Liver (tissue), 9 donors: ENCODE results near the gene DPPA5. TPM values are rescaled to one million over a fixed set of nuclear protein-coding genes. Genes with fewer than 3 reads are reported as not detected.

Experiments
- DNase-seq: peaks from one replicate; pipeline ENCODE4 v3.0.0-alpha.2; 2017; ENCODE audit warnings: low spot score
- H3K27ac ChIP-seq, 2 donors: one replicate each; pipeline ENCODE4 v1.7.0; 2013; ENCODE audit warnings: inconsistent platforms in 2 of 2, low read length in 2 of 2, control low read depth in 1 of 2, low read depth in 1 of 2, mild to moderate bottlenecking in 1 of 2
- H3K27me3 ChIP-seq, 4 donors: one replicate each; pipeline versions ENCODE4 v1.6.1 to v1.7.0; 2013; ENCODE audit warnings: low read length in 3 of 4, inconsistent platforms in 1 of 4, mild to moderate bottlenecking in 1 of 4, moderate library complexity in 1 of 4; ENCODE audit not compliant: control insufficient read depth in 4 of 4, insufficient read depth in 4 of 4
- H3K36me3 ChIP-seq, 4 donors: one replicate each; pipeline versions ENCODE4 v1.6.1 to v1.7.0; 2013; ENCODE audit warnings: low read length in 3 of 4, mild to moderate bottlenecking in 3 of 4, low read depth in 1 of 4, moderate library complexity in 1 of 4; ENCODE audit not compliant: control insufficient read depth in 4 of 4, insufficient read depth in 3 of 4
- H3K4me1 ChIP-seq, 4 donors: one replicate each; pipeline versions ENCODE4 v1.6.1 to v1.7.0; 2013; ENCODE audit warnings: low read length in 3 of 4, mild to moderate bottlenecking in 3 of 4, moderate library complexity in 1 of 4; ENCODE audit not compliant: control insufficient read depth in 4 of 4, insufficient read depth in 4 of 4
- H3K4me3 ChIP-seq, 3 donors: one replicate each; pipeline versions ENCODE4 v1.6.1 to v1.7.0; 2013; ENCODE audit warnings: low read length in 3 of 3, control low read depth in 1 of 3, low read depth in 1 of 3, mild to moderate bottlenecking in 1 of 3
- H3K9ac ChIP-seq, 2 donors: one replicate each; pipeline ENCODE4 v1.7.0; 2013; ENCODE audit warnings: low read length in 2 of 2, mild to moderate bottlenecking in 2 of 2, moderate library complexity in 2 of 2, control low read depth in 1 of 2, low read depth in 1 of 2
- H3K9me3 ChIP-seq, 4 donors: one replicate each; pipeline versions ENCODE4 v1.6.1 to v1.7.0; 2013; ENCODE audit warnings: low read length in 3 of 4; ENCODE audit not compliant: control insufficient read depth in 4 of 4
- ATF3 ChIP-seq: IDR thresholded peaks from 2 replicates; pipeline ENCODE4 v1.6.1; 2016; ENCODE audit warnings: antibody characterized with exemption
- CTCF ChIP-seq: fragments of 150-350 bp; IDR thresholded peaks from 2 replicates; pipeline ENCODE4 v1.5.1; 2017; ENCODE audit warnings: improper control_type of control experiment, low read depth, low read length; ENCODE audit not compliant: missing input control
- FOXA1 ChIP-seq: IDR thresholded peaks from 2 replicates; pipeline ENCODE4 v1.6.1; 2016; ENCODE audit warnings: antibody characterized with exemption
- FOXA2 ChIP-seq: IDR thresholded peaks from 2 replicates; pipeline ENCODE4 v1.6.1; 2016; ENCODE audit warnings: antibody characterized with exemption
- HNF4A ChIP-seq, 2 donors: conservative IDR thresholded peaks; 2 replicates each; pipeline ENCODE4 v1.6.1; 2016; ENCODE audit warnings: antibody characterized with exemption in 2 of 2, mild to moderate bottlenecking in 2 of 2
- HNF4G ChIP-seq: IDR thresholded peaks from 2 replicates; pipeline ENCODE4 v1.6.1; 2016; ENCODE audit warnings: antibody characterized with exemption
- JUND ChIP-seq, 2 donors: IDR thresholded peaks; 2 replicates each; pipeline ENCODE4 v1.6.1; 2016; ENCODE audit warnings: antibody characterized with exemption in 2 of 2
- NR2F2 ChIP-seq: IDR thresholded peaks from 2 replicates; pipeline ENCODE4 v1.6.1; 2016; ENCODE audit warnings: antibody characterized with exemption
- RAD21 ChIP-seq, 2 donors: IDR thresholded peaks; 2 replicates each; pipeline ENCODE4 v1.6.1; 2016; ENCODE audit warnings: antibody characterized with exemption in 2 of 2, mild to moderate bottlenecking in 2 of 2
- REST ChIP-seq: IDR thresholded peaks from 2 replicates; pipeline ENCODE4 v1.6.1; 2016; ENCODE audit warnings: antibody characterized with exemption, mild to moderate bottlenecking
- RXRA ChIP-seq, 2 donors: IDR thresholded peaks; 2 replicates each; pipeline ENCODE4 v1.6.1; 2017 to 2018; ENCODE audit warnings: antibody characterized with exemption in 2 of 2, mild to moderate bottlenecking in 1 of 2
- TAF1 ChIP-seq: conservative IDR thresholded peaks from 2 replicates; pipeline ENCODE4 v1.6.1; 2016; ENCODE audit warnings: antibody characterized with exemption, mild to moderate bottlenecking
- YY1 ChIP-seq: IDR thresholded peaks from 2 replicates; pipeline ENCODE4 v1.6.1; 2016; ENCODE audit warnings: antibody characterized with exemption, mild to moderate bottlenecking
- ZBTB33 ChIP-seq: IDR thresholded peaks from 2 replicates; pipeline ENCODE4 v1.6.1; 2016; ENCODE audit warnings: antibody characterized with exemption
- WGBS: extraction: QIAGEN DNeasy Blood & Tissue Kit; methylation state at CpG from one replicate; pipeline ENCODE4 v1.1.7; 2013; 5-methylcytosine and 5-hydroxymethylcytosine counted together
- polyA plus RNA-seq, 2 donors: library from polyadenylated mRNA; stranded (reverse) in 1 of 2; unstranded in 1 of 2; fragments of 200-250 nt in 1 of 2; fragments of >200 nt in 1 of 2; fragmentation: Nextera tagmentation in 1 of 2; extraction: Ambion mirVana in 1 of 2; gene quantifications; one replicate each; pipeline versions ENCODE4 v1.2.1 to v1.2.3, GENCODE V29; 2013 to 2015
- total RNA-seq, 2 donors: library from RNA; depleted of rRNA; stranded (reverse); fragments of >200 nt; gene quantifications; one replicate each; pipeline ENCODE4 v1.2.3, GENCODE V29; 2014
- donor health status: healthy.
- donor health status: healthy.
- donor health status: healthy.
- donor health status: healthy.
- donor health status: healthy.

The DPPA5 gene
- total and polyA plus RNA-seq, 4 donors, result not detected

- no peak overlapping the region for H3K9ac ChIP-seq
- DNase-seq, result no peak
- 77% methylated on average over 1 of the region's 1 CpG for WGBS
- H3K4me1 ChIP-seq, result no peaks in the 10 kb centered on the region
- no peaks in the 10 kb centered on the region for H3K27me3 ChIP-seq
- no peak overlapping the region for H3K27ac ChIP-seq
- H3K4me3 ChIP-seq, result no peak overlapping the region
- H3K9me3 ChIP-seq, result no peaks in the 10 kb centered on the region
- H3K36me3 ChIP-seq, result no peaks in the 10 kb centered on the region
- TF ChIP-seq ZBTB33, result no peak
- no peak for TF ChIP-seq CTCF
- TF ChIP-seq FOXA2, result no peak
- TF ChIP-seq ATF3, result no peak
- TF ChIP-seq RAD21 (IDR thresholded peaks at IDR 0.05), result no peak
- TF ChIP-seq YY1, result no peak
- no peak for TF ChIP-seq TAF1
Observed at GRCh38 chr6:73341335-73341734, 12.7 kb downstream of the DPPA5 start.

GRCh38 chr6:73340048-73340447 lies 14.0 kb downstream of the DPPA5 start:
- Histone ChIP-seq H3K27ac (no peak overlapping the region), H3K9ac (no peak overlapping the region), H3K4me3 (no peak overlapping the region), H3K9me3 (no peaks in the 10 kb centered on the region), H3K4me1 (no peaks in the 10 kb centered on the region), H3K27me3 (no peaks in the 10 kb centered on the region), H3K36me3 (no peaks in the 10 kb centered on the region)
- 69% methylated on average over 2 of the region's 2 CpGs for whole genome bisulfite sequencing
- TF ChIP-seq REST (no peak), TAF1 (no peak), JUND (IDR thresholded peaks at IDR 0.05) (no peak), FOXA1 (no peak), RAD21 (IDR thresholded peaks at IDR 0.05) (no peak), NR2F2 (no peak), HNF4A (conservative IDR thresholded peaks at IDR 0.05) (no peak), CTCF (no peak), RXRA (IDR thresholded peaks at IDR 0.05) (no peak), HNF4G (no peak)
- DNase-seq, result no peak
